Measurements from ENCODE around the gene ADAM10. TPM values are rescaled to one million over a fixed set of nuclear protein-coding genes. Genes with fewer than 3 reads are reported as not detected.
"Not testable (repeated sequence)": the region's sequence is repeated elsewhere in the genome, so short reads cannot be mapped to it uniquely, and the experiment has no call there.

The ADAM10 gene
- total RNA-seq, 1 experiment from 2014 or later = 140 TPM

DNA sequence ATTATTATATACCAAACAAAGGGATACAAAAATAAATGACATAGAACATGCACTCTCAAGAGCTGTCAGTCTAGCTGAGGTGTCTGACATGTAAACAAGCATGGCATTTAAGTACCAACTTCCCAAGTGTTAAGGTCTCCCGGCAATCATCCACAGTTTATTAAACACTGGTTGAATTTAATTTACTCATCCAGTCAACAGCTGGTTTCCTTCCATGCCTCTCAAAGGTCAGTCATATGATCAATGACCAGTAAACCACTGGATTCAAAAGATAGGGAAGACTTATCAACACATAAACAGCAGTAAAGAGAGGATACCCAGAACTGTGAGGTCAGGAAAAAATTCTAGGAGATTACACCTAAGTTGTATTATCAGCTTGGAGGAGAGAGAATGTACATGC is 80.4 kb downstream of the ADAM10 start:
- H3K4me3 ChIP-seq = no peak overlapping the region
- DNase-seq = no peak
- no peaks in the 10 kb centered on the region for H3K9me3 ChIP-seq
- H3K36me3 ChIP-seq = peaks cover 9% of the 10 kb centered on the region
- no peaks in the 10 kb centered on the region for H3K27me3 ChIP-seq

GRCh38 chr15:58666957-58667356 is 82.5 kb downstream of the ADAM10 start:
- no peaks in the 10 kb centered on the region for H3K27me3 ChIP-seq
- no peaks in the 10 kb centered on the region for H3K9me3 ChIP-seq
- H3K36me3 ChIP-seq = peaks cover 24% of the 10 kb centered on the region
- H3K4me3 ChIP-seq = no peak overlapping the region
- no peak for DNase-seq

- Histone ChIP-seq H3K4me3 (no peak overlapping the region), H3K9me3 (no peaks in the 10 kb centered on the region), H3K36me3 (peaks cover 34% of the 10 kb centered on the region), H3K27me3 (no peaks in the 10 kb centered on the region)
- no peak for DNase-seq
Measured at GRCh38 chr15:58665672-58666071, 83.8 kb downstream of the ADAM10 start.

- H3K27me3 ChIP-seq = no peaks in the 10 kb centered on the region
- H3K9me3 ChIP-seq = no peaks in the 10 kb centered on the region
- H3K36me3 ChIP-seq = peaks cover 20% of the 10 kb centered on the region
- H3K4me3 ChIP-seq = no peak overlapping the region
- no peak for DNase-seq
Measured at GRCh38 chr15:58650102-58650501, 99.4 kb downstream of the ADAM10 start.

- no peaks in the 10 kb centered on the region for H3K9me3 ChIP-seq
- no peak for DNase-seq
- H3K4me3 ChIP-seq = no peak overlapping the region
- no peaks in the 10 kb centered on the region for H3K27me3 ChIP-seq
- peaks cover 14% of the 10 kb centered on the region for H3K36me3 ChIP-seq
Measured at GRCh38 chr15:58649175-58649574, 100.3 kb downstream of the ADAM10 start.

DNA sequence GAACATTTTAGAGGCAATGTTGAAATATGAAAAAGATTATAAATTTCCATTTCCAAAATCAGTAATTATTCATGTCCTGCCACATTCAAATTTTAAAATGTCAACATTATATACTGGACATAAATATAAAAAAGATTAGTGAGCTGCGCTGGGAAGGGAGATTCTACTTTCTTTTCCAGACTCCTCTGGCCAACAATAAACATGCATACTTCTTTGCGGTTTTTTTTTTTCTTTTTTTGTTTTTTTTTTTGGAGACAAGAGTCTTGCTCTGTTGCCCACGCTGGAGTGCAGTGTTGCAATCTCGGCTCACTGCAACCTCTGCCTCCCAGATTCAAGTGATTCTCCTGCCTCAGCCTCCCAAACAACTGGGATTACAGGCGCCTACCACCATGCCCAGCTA is 105.5 kb downstream of the ADAM10 start:
- Histone ChIP-seq H3K4me3 (no peak overlapping the region), H3K36me3 (peaks cover 22% of the 10 kb centered on the region), H3K9me3 (no peaks in the 10 kb centered on the region), H3K27me3 (no peaks in the 10 kb centered on the region)
- DNase-seq = no peak

DNA sequence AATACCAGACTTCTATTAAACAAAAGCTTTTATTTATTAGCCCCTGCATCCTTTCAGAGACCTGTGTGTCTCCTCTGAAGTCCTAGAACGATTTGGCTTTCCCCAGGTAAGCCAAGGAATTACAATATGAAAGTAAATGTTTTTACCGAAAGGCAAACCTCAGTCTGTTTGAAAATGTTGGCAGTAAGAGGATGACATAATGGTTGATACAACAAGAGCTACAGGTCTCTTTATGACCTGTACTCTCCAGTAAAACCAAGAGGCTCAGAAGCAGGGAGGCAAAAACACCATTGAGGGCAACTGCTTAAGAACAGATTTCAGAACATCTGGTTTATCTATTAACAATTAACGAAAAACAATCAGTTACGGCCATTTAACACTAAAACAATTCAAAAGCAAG is 107.8 kb downstream of the ADAM10 start:
- Histone ChIP-seq H3K36me3 (peaks cover 31% of the 10 kb centered on the region), H3K4me3 (no peak overlapping the region), H3K27me3 (no peaks in the 10 kb centered on the region), H3K9me3 (no peaks in the 10 kb centered on the region)
- DNase-seq = no peak

- DNase-seq = no peak
- Histone ChIP-seq H3K27me3 (no peaks in the 10 kb centered on the region), H3K9me3 (no peaks in the 10 kb centered on the region), H3K4me3 (no peak overlapping the region), H3K36me3 (peaks cover 35% of the 10 kb centered on the region)
Measured at GRCh38 chr15:58639992-58640391, 109.5 kb downstream of the ADAM10 start.

- no peaks in the 10 kb centered on the region for H3K9me3 ChIP-seq
- H3K27me3 ChIP-seq = no peaks in the 10 kb centered on the region
- no peak for DNase-seq
- H3K36me3 ChIP-seq = peaks cover 35% of the 10 kb centered on the region
- no peak overlapping the region for H3K4me3 ChIP-seq
Measured at GRCh38 chr15:58639002-58639756, 110.3 kb downstream of the ADAM10 start.

DNA sequence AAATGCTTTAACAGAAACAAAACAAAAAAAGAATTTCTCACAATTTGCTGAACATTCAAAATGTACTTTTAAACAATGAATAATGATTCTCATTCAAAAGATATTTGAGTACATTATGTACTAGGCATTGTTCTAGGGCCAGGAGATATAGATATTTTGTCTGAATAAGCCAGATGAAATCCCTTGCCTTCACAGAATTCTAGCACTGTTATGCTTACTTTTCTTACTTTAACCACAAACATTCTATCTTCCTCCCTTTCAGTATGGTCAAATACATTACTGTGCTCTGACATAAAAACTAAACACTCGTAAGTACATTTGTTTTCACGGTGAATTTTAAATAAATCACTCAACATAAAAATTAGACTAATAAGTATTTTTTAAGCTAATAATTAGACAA is 116.7 kb downstream of the ADAM10 start:
- no peak overlapping the region for H3K4me3 ChIP-seq
- no peaks in the 10 kb centered on the region for H3K9me3 ChIP-seq

GRCh38 chr15:58631319-58631718 is 118.2 kb downstream of the ADAM10 start:
- no peaks in the 10 kb centered on the region for H3K27me3 ChIP-seq
- DNase-seq = no peak
- H3K36me3 ChIP-seq = peaks cover 20% of the 10 kb centered on the region
- no peaks in the 10 kb centered on the region for H3K9me3 ChIP-seq
- no peak overlapping the region for H3K4me3 ChIP-seq

More for the DNA sequence above, 116.7 kb downstream of the ADAM10 start:
- H3K27me3 ChIP-seq = no peaks in the 10 kb centered on the region
- no peak for DNase-seq
- H3K36me3 ChIP-seq = peaks cover 15% of the 10 kb centered on the region

DNA sequence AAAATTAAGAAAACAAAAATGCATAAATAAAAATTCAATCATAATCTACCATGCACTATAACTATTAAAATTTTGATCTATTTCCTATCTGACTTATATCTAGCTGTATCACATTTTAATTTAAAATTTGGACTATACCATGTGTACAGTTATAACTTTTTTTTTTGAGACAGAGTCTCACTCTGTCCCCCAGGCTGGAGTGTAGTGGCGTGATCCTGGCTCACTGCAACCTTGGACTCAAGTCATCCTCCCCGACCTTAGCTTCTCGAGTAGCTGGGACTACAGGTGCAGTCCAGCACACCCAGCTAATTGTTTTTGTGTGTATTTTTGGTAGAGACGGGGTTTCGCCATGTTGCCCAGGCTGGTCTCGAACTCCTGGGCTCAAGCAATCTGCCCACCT is 119.9 kb downstream of the ADAM10 start:
- no peaks in the 10 kb centered on the region for H3K9me3 ChIP-seq
- peaks cover 19% of the 10 kb centered on the region for H3K36me3 ChIP-seq
- no peaks in the 10 kb centered on the region for H3K27me3 ChIP-seq
- DNase-seq = no peak
- no peak overlapping the region for H3K4me3 ChIP-seq

DNA sequence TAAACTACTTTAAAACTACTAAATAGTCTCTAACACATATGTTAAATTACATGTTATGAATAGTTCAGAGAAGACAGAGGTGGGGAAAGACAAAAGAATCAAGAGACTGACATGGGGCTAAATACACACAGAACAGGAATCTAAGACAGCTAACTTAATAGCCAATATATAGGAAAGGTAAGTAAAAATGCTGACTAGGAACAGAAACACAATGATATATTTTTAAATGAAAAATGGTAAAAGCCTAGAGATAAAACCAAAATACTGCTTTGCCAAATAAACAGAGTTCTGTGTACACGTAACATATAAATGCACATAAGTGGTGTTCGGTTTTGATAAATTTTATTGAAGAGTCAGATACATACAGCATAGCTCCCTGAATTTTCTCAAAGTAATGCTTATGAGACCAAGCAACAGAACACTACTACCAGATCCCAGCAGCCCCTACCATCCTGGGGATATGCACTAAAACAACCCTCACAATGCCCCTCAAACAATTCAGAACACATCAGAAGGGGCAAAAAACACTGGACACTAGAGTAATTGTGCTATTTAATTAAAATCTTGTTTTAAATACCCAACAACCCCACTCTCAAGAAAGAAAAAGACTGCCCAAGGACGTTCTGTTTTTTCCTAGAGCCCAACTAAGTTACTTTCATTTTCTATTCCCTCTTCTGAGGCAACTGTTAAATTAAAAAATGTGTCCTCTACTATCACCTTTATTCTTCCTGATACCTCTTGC is 121.1 kb downstream of the ADAM10 start:
- Histone ChIP-seq H3K36me3 (peaks cover 24% of the 10 kb centered on the region), H3K9me3 (no peaks in the 10 kb centered on the region), H3K27me3 (no peaks in the 10 kb centered on the region), H3K4me3 (peak overlapping the region; percentile 34)
- DNase-seq = no peak

- Histone ChIP-seq H3K36me3 (peaks cover 25% of the 10 kb centered on the region), H3K27me3 (no peaks in the 10 kb centered on the region), H3K4me3 (no peak overlapping the region), H3K9me3 (no peaks in the 10 kb centered on the region)
- DNase-seq = no peak
Measured at GRCh38 chr15:58627701-58628100, 121.8 kb downstream of the ADAM10 start.

- Histone ChIP-seq H3K27me3 (no peaks in the 10 kb centered on the region), H3K36me3 (peaks cover 25% of the 10 kb centered on the region), H3K9me3 (no peaks in the 10 kb centered on the region), H3K4me3 (no peak overlapping the region)
- no peak for DNase-seq
Measured at GRCh38 chr15:58627046-58627445, 122.5 kb downstream of the ADAM10 start.

- Histone ChIP-seq H3K36me3 (peaks cover 26% of the 10 kb centered on the region), H3K9me3 (no peaks in the 10 kb centered on the region), H3K4me3 (no peak overlapping the region), H3K27me3 (no peaks in the 10 kb centered on the region)
- no peak for DNase-seq
Measured at GRCh38 chr15:58626378-58626777, 123.1 kb downstream of the ADAM10 start.

GRCh38 chr15:58622877-58623276 is 126.6 kb downstream of the ADAM10 start:
- no peak for DNase-seq
- H3K9me3 ChIP-seq = peaks cover 7% of the 10 kb centered on the region
- no peaks in the 10 kb centered on the region for H3K27me3 ChIP-seq
- H3K36me3 ChIP-seq = peaks cover 45% of the 10 kb centered on the region
- H3K4me3 ChIP-seq = no peak overlapping the region

GRCh38 chr15:58620268-58620667 is 129.2 kb downstream of the ADAM10 start:
- Histone ChIP-seq H3K9me3 (peaks cover 14% of the 10 kb centered on the region), H3K36me3 (peaks cover 47% of the 10 kb centered on the region)
- not testable (repeated sequence) for H3K4me3 ChIP-seq, DNase-seq, H3K27me3 ChIP-seq
